GM18951 (cell line): ENCODE data around the gene CDRT4.
"Not testable (repeated sequence)": the region's sequence is repeated elsewhere in the genome, so short reads cannot be mapped to it uniquely, and the experiment has no call there.

ENCODE experiments used
- POLR2A ChIP-seq: IDR thresholded peaks from 4 replicates; pipeline ENCODE4 v1.6.1; 2011; ENCODE audit warnings: mild to moderate bottlenecking; ENCODE audit not compliant: insufficient read length, insufficient read depth; ENCODE audit errors: extremely low read depth
- in situ Hi-C: fragments of 300-500 bp; cut with MboI; formaldehyde crosslinking; loops from one replicate; pipeline ENCODE4 v1.12.0; 2022; ENCODE audit warnings: low sequenced_read_pairs, mixed read lengths, inconsistent platforms; ENCODE audit not compliant: unreplicated experiment

Gene CDRT4

GRCh38 chr17:15457723-15458094, 9.7 kb downstream of the CDRT4 start:
- in situ Hi-C loops, result no loop called here
- no peak for TF ChIP-seq POLR2A

GRCh38 chr17:15456972-15457722, 10.3 kb downstream of the CDRT4 start:
- TF ChIP-seq POLR2A, result no peak
- in situ Hi-C loops, result no loop called here

DNA sequence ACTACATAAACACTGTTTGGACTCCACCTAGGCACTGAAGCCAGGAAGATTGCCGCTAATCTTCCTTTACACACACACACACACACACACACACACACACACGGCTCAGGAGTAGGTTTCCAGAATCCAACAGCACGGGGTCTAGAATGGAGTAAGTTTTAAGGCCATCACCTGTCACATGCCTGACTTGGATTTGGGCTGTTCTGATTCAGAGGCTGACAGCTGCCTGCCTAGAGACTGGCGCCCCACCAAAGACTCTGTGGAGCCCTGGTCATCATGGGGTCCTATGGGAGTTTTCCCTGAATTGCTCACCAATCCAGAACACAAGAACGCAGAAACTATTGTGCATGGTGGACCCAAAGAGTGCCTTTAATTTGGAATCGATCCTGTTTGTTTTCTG, 10.9 kb downstream of the CDRT4 start:
- TF ChIP-seq POLR2A, result no peak
- in situ Hi-C loops, result no loop called here

DNA sequence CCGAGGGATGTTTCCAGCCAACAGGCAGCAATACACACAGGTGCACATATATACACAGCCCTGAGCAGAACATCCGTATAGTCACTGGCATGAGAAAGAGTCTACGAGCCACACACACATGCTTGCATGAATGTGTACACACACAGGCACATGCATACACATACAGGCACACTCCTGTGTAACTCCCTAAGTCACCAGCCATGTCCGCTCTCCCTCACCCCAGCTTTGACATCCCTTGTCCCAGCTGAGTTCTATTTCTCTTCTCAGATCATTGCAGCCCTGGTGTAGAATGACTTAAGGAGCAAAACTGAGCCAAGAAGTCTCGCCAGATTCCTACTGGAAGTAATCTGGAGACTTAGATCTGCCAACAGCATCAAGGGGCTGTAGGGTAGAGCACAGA, 13.1 kb downstream of the CDRT4 start:
- TF ChIP-seq POLR2A, result no peak
- in situ Hi-C loops, result no loop called here

GRCh38 chr17:15453782-15454181, 13.6 kb downstream of the CDRT4 start:
- in situ Hi-C loops, result no loop called here
- TF ChIP-seq POLR2A, result no peak

- in situ Hi-C loops, result no loop called here
- no peak for TF ChIP-seq POLR2A
Observed at GRCh38 chr17:15453246-15453645, 14.2 kb downstream of the CDRT4 start.

GRCh38 chr17:15452746-15453145, 14.7 kb downstream of the CDRT4 start:
- in situ Hi-C loops, result no loop called here
- TF ChIP-seq POLR2A, result no peak

DNA sequence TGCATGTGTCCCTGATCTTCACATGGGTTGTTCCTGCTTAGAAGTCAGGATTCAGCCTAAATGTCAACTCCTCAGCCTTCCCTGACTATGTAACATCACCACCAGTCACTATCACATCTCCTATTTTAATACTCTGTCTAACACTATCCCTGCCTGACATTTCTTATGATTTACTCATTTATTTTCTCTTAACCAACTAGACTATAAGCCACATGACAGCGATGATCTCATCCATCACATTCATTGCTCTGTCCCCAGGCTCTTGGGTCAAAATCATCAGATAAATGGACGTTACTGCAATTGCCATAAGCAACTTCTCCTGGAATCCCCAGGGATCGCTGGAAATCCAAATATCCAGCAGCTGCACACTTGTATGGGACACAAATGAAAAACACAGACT, 15.7 kb downstream of the CDRT4 start:
- no peak for TF ChIP-seq POLR2A
- in situ Hi-C loops, result no loop called here

- no peak for TF ChIP-seq POLR2A
- in situ Hi-C loops, result no loop called here
Observed at GRCh38 chr17:15448580-15448956, 18.9 kb downstream of the CDRT4 start.

DNA sequence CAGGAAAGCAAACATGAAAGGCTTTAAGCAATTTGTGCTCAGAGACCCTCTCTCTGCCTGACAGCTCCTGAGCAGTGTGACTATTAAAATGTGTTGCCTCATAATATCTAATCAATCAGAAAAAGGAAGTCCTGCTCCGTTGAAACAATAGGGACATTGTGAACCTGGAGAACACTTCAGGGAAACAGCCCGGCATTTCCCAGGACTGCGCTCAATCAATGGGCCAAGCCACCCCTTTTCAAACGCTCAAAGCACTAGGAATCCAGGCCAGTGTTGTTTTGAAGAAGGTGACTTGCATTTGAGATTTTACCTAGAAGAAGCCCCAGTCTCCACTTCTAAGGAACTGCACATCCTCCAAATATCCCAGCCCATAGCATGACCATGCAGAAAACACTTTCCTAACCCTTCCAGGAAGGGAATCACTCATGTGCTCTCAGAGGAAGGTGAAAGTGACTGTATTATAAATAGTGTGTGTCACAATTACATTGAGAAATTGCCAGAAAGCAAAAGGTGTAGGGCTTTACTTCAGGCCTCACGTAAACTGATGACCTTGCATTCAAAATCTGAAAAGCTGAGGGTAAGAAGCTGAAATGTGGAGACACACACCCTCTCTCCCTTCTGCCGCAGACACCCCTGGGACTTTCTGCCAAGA, 19.4 kb downstream of the CDRT4 start:
- in situ Hi-C loops, result no loop called here
- TF ChIP-seq POLR2A, result no peak

DNA sequence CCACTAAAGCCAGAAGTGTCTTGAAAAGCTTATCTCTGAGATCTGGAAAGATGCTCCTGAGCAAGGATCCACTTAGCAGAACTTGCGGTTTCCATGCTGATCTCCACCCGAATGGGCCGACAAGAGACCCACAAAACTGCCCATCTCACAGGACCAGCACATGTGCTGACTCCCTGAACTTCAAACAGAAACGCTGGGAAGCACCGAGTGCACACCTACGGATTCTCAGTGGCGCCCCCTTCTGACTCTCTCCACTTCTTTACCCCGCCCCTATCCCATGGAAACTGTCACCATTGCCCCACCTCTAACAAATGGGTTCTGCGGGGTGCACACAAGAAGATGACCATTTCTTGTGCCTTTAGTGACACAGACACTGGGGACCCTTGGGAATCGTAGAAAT, 21.4 kb downstream of the CDRT4 start:
- in situ Hi-C loops, result no loop called here
- TF ChIP-seq POLR2A, result no peak

DNA sequence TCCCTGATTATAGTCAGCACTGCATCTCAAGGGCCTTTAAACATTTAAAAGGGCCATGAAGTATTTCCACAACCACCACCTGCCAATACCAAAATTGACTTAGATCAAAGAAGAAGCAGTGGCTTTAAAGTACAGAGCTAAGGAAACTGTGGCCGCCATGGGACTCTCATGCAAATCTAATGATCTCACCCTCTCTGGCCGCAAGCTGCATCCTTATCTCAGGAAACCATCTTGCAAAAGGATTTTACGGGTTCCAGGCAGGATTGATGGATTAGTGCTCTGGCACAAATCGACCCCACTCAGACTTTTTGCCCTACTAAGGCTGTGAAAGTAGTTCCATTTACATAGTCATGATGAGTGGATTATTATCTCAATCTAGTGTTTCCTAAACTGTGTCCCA, 22.6 kb downstream of the CDRT4 start:
- in situ Hi-C loops, result no loop called here
- no peak for TF ChIP-seq POLR2A

DNA sequence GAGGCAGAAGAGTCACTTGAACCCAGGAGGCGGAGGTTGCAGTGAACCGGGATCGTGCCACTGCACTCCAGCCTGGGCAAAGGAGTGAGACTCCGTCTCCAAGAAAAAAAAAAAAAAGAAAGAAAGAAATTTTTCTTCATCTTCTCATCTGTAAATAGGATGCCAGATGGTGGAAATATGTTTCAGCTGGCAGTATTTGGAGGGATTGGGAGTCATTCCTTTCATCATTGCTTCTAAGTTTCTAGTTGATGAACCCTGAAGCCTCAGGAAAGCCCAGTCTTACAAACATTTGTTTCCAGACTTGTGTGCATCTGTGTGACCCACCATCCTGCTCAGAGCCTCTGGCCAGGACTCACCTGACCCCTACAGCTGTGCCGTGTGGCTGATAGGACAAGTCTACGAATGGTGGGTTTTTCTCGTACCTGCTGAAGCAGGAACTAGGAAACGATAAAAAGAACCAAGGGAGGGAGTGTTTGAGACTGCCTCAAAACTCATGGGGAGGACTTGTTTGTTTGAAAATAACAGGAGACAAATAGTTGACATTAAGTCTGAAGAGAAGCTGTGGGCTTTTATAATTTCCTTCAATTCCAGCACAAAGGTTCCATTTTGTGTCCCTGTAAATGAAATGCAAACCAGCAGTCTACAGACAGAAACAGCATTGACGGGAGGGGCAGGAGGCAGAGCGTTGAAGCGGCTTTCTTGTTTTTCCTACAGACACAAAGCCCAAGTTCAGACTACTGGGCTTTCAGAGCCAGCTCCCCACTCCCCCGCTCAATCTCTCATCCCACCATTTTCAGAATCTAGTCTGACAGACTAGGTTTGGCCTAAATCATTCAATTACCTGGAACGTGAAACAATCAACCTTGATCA, 24.9 kb downstream of the CDRT4 start:
- in situ Hi-C loops, result no loop called here
- TF ChIP-seq POLR2A, result no peak

GRCh38 chr17:15441315-15441714, 26.1 kb downstream of the CDRT4 start:
- no peak for TF ChIP-seq POLR2A
- in situ Hi-C loops, result no loop called here

- in situ Hi-C loops, result no loop called here
- no peak for TF ChIP-seq POLR2A
Observed at GRCh38 chr17:15440347-15440746, 27.1 kb downstream of the CDRT4 start.

DNA sequence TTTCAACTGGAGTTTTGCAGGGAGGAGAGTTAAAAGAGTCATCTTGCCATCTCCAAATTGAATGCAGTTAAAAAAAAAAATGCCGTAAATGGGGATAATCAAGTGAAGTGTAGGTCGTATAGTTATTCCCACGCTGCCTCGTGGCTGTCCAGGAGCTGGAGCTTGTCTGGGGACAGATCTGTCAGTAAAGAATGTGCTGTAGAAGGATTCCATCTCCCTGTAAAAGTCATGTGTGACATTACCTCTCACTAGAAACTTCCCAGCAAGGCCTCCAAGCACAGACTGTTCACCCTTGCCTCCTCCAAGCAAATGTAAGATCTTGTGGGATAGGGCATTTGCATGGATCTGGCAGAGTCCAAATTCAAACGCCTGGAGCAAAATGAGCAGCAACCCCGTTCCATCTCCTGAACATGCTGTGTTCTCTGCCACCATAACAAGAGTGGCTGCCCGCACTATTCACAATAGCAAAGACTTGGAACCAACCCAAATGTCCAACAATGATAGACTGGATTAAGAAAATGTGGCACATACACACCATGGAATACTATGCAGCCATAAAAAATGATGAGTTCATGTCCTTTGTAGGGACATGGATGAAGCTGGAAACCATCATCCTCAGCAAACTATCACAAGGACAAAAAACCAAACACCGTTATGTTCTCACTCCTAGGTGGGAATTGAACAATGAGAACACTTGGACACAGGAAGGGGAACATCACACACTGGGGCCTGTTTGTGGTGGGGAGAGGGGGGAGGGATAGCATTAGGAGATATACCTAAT, 28.0 kb downstream of the CDRT4 start:
- in situ Hi-C loops, result not testable (repeated sequence)
